ENCODE data around the gene TMEM42. TPM values are rescaled to one million over a fixed set of nuclear protein-coding genes. Genes with fewer than 3 reads are reported as not detected.

The TMEM42 gene
- total and polyA plus RNA-seq, 2 of the 8 experiments (the other 6 are each of a cell fraction or from before 2014, with no cell fraction given): 11.2 to 41.4 TPM

DNA sequence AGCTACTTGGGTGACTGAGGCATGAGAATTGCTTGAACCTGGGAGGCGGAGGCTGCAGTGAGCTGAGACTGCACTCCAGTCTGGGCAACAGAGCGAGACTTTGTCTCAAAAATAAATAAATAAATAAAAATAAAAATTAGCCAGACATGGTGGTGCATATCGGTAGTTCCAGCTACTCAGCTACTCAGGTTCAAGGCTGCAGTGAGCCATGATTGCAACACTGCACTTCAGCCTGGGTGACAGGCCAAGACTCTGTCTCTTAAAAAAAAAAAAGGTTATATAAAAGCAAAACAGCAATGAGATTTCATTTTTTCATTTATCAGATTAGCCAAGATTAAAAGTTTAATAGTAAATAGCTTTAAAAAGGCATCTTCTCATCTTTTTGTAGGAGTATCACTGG is 15.6 kb downstream of the TMEM42 start (continued):
- TF ChIP-seq, protein P1, sequence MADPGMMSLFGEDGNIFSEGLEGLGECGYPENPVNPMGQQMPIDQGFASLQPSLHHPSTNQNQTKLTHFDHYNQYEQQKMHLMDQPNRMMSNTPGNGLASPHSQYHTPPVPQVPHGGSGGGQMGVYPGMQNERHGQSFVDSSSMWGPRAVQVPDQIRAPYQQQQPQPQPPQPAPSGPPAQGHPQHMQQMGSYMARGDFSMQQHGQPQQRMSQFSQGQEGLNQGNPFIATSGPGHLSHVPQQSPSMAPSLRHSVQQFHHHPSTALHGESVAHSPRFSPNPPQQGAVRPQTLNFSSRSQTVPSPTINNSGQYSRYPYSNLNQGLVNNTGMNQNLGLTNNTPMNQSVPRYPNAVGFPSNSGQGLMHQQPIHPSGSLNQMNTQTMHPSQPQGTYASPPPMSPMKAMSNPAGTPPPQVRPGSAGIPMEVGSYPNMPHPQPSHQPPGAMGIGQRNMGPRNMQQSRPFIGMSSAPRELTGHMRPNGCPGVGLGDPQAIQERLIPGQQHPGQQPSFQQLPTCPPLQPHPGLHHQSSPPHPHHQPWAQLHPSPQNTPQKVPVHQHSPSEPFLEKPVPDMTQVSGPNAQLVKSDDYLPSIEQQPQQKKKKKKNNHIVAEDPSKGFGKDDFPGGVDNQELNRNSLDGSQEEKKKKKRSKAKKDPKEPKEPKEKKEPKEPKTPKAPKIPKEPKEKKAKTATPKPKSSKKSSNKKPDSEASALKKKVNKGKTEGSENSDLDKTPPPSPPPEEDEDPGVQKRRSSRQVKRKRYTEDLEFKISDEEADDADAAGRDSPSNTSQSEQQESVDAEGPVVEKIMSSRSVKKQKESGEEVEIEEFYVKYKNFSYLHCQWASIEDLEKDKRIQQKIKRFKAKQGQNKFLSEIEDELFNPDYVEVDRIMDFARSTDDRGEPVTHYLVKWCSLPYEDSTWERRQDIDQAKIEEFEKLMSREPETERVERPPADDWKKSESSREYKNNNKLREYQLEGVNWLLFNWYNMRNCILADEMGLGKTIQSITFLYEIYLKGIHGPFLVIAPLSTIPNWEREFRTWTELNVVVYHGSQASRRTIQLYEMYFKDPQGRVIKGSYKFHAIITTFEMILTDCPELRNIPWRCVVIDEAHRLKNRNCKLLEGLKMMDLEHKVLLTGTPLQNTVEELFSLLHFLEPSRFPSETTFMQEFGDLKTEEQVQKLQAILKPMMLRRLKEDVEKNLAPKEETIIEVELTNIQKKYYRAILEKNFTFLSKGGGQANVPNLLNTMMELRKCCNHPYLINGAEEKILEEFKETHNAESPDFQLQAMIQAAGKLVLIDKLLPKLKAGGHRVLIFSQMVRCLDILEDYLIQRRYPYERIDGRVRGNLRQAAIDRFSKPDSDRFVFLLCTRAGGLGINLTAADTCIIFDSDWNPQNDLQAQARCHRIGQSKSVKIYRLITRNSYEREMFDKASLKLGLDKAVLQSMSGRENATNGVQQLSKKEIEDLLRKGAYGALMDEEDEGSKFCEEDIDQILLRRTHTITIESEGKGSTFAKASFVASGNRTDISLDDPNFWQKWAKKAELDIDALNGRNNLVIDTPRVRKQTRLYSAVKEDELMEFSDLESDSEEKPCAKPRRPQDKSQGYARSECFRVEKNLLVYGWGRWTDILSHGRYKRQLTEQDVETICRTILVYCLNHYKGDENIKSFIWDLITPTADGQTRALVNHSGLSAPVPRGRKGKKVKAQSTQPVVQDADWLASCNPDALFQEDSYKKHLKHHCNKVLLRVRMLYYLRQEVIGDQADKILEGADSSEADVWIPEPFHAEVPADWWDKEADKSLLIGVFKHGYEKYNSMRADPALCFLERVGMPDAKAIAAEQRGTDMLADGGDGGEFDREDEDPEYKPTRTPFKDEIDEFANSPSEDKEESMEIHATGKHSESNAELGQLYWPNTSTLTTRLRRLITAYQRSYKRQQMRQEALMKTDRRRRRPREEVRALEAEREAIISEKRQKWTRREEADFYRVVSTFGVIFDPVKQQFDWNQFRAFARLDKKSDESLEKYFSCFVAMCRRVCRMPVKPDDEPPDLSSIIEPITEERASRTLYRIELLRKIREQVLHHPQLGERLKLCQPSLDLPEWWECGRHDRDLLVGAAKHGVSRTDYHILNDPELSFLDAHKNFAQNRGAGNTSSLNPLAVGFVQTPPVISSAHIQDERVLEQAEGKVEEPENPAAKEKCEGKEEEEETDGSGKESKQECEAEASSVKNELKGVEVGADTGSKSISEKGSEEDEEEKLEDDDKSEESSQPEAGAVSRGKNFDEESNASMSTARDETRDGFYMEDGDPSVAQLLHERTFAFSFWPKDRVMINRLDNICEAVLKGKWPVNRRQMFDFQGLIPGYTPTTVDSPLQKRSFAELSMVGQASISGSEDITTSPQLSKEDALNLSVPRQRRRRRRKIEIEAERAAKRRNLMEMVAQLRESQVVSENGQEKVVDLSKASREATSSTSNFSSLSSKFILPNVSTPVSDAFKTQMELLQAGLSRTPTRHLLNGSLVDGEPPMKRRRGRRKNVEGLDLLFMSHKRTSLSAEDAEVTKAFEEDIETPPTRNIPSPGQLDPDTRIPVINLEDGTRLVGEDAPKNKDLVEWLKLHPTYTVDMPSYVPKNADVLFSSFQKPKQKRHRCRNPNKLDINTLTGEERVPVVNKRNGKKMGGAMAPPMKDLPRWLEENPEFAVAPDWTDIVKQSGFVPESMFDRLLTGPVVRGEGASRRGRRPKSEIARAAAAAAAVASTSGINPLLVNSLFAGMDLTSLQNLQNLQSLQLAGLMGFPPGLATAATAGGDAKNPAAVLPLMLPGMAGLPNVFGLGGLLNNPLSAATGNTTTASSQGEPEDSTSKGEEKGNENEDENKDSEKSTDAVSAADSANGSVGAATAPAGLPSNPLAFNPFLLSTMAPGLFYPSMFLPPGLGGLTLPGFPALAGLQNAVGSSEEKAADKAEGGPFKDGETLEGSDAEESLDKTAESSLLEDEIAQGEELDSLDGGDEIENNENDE (IDR thresholded peaks at IDR 0.05; ENCODE audit: insufficient replicate concordance, low read length): no peak
- TF ChIP-seq, protein P2, sequence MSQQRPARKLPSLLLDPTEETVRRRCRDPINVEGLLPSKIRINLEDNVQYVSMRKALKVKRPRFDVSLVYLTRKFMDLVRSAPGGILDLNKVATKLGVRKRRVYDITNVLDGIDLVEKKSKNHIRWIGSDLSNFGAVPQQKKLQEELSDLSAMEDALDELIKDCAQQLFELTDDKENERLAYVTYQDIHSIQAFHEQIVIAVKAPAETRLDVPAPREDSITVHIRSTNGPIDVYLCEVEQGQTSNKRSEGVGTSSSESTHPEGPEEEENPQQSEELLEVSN (IDR thresholded peaks at IDR 0.05): no peak

Measured in H1 (cell line).